ENCODE measurements around the gene PRKAG2.
"Not testable (repeated sequence)": the region's sequence is repeated elsewhere in the genome, so short reads cannot be mapped to it uniquely, and the experiment has no call there.

Gene PRKAG2

DNA sequence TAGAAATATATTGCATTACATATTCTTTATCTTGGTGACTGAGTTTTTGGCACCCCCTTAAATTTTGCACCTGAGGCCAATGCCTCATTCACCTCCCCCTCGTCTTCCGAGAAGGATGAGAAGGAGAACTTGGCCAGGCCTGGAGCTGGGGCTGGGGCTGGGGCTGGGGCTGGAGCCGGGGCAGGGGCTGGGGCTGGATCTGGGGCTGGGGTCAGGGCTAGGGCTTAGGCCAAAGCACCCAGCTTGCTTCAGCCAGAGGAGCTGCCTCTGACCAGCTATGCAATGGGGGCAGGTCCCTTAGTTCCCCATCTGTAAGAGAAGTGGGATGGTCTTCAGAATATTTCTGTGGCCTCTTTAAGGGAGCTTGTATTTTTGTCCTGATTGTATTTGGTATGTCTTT lies 3.8 kb upstream of the PRKAG2 start:
- H3K27me3 ChIP-seq (ENCODE audit: insufficient read depth, low read length): no peaks in the 10 kb centered on the region
- H3K9me2 ChIP-seq (ENCODE audit: low read depth, low read length): no peaks in the 10 kb centered on the region
- no peak overlapping the region for H2AFZ ChIP-seq (ENCODE audit: low read length)
- H3K9me3 ChIP-seq (ENCODE audit: low read length): no peaks in the 10 kb centered on the region
- H3K9ac ChIP-seq (ENCODE audit: low read length): no peak overlapping the region
- H3K4me2 ChIP-seq (ENCODE audit: low read length): no peak overlapping the region
- no peaks in the 10 kb centered on the region for H3K36me3 ChIP-seq (ENCODE audit: insufficient read depth, low read length)
- no peak overlapping the region for H3K27ac ChIP-seq (ENCODE audit: low read depth, low read length, poor library complexity, severe bottlenecking)
- no peaks in the 10 kb centered on the region for H3K79me2 ChIP-seq (ENCODE audit: insufficient read depth, low read length)
- H3K4me3 ChIP-seq (ENCODE audit: low read depth, low read length, poor library complexity, severe bottlenecking): no peak overlapping the region
- H4K20me1 ChIP-seq (ENCODE audit: insufficient read depth, low read length): no peaks in the 10 kb centered on the region
- TF ChIP-seq EZH2 (IDR thresholded peaks at IDR 0.05; ENCODE audit: borderline replicate concordance, low read length): no peak
- TF ChIP-seq, protein P1, sequence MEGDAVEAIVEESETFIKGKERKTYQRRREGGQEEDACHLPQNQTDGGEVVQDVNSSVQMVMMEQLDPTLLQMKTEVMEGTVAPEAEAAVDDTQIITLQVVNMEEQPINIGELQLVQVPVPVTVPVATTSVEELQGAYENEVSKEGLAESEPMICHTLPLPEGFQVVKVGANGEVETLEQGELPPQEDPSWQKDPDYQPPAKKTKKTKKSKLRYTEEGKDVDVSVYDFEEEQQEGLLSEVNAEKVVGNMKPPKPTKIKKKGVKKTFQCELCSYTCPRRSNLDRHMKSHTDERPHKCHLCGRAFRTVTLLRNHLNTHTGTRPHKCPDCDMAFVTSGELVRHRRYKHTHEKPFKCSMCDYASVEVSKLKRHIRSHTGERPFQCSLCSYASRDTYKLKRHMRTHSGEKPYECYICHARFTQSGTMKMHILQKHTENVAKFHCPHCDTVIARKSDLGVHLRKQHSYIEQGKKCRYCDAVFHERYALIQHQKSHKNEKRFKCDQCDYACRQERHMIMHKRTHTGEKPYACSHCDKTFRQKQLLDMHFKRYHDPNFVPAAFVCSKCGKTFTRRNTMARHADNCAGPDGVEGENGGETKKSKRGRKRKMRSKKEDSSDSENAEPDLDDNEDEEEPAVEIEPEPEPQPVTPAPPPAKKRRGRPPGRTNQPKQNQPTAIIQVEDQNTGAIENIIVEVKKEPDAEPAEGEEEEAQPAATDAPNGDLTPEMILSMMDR (IDR thresholded peaks at IDR 0.05; ENCODE audit: low read length): no peak
- H3F3A ChIP-seq (ENCODE audit: insufficient read depth, low read length): no peaks in the 10 kb centered on the region
- no peaks in the 10 kb centered on the region for H3K4me1 ChIP-seq (ENCODE audit: insufficient read depth, low read length, severe bottlenecking)

DNA sequence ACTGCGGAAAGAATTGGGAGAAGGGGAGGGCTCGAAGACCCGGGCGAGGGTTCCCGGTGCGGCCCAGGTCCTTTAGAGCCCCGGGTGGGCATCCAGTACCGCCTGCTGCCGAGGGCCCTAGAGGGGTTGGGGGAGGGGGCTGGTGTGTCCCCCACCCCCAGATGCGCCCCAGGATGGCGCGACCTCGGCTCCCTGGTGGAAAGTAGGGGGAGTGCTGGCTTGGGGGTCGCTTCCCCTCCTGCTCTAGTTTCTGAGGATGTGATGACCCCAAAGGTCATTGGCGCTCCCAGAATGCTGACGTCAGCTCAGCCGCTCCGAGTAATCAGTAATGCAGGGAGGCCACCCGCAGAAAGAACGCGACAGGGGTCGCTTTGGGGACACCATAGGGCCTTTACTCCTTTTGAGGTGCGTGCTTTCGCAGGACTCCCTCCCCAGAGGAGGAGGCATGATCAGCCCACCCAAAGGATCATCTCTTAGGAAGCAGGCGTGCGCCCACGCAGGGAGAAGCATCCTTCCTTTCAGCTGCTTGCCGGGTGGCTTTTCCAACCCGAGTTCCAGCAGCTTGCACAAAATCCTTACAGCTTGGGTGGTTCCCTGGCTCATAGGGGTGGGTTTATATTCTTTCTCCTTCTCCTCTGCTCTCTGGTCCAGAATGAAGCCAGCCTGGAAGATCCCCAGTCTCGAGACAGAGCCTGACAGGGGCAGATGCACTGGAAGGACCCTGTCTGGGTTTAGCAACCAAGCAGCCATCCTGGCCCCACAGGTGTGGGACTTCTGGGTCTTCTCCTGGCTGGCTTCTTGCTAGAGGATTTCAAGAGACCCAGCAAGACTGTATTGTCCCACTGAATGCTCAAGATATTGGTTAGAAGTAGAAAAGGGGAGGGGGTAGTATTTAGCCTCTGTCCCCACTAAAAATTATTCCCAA lies 1.3 kb upstream of the PRKAG2 start:
- H3K4me3 ChIP-seq (ENCODE audit: low read depth, low read length, poor library complexity, severe bottlenecking): no peak overlapping the region
- H3K9ac ChIP-seq (ENCODE audit: low read length): no peak overlapping the region
- TF ChIP-seq, protein P1 (IDR thresholded peaks at IDR 0.05; ENCODE audit: low read length): no peak
- H3K79me2 ChIP-seq (ENCODE audit: insufficient read depth, low read length): no peaks in the 10 kb centered on the region
- H3F3A ChIP-seq (ENCODE audit: insufficient read depth, low read length): no peaks in the 10 kb centered on the region
- H4K20me1 ChIP-seq (ENCODE audit: insufficient read depth, low read length): no peaks in the 10 kb centered on the region
- H3K27me3 ChIP-seq (ENCODE audit: insufficient read depth, low read length): no peaks in the 10 kb centered on the region
- no peaks in the 10 kb centered on the region for H3K9me3 ChIP-seq (ENCODE audit: low read length)
- H3K4me2 ChIP-seq (ENCODE audit: low read length): no peak overlapping the region
- H3K27ac ChIP-seq (ENCODE audit: low read depth, low read length, poor library complexity, severe bottlenecking): no peak overlapping the region
- no peaks in the 10 kb centered on the region for H3K4me1 ChIP-seq (ENCODE audit: insufficient read depth, low read length, severe bottlenecking)
- H2AFZ ChIP-seq (ENCODE audit: low read length): no peak overlapping the region
- no peaks in the 10 kb centered on the region for H3K9me2 ChIP-seq (ENCODE audit: low read depth, low read length)
- H3K36me3 ChIP-seq (ENCODE audit: insufficient read depth, low read length): no peaks in the 10 kb centered on the region

GRCh38 chr7:151875942-151876898 lies 695 bp downstream of the PRKAG2 start:
- Histone ChIP-seq H3K4me2 (ENCODE audit: low read length) (no peak overlapping the region), H3K79me2 (ENCODE audit: insufficient read depth, low read length) (no peaks in the 10 kb centered on the region), H3K9me2 (ENCODE audit: low read depth, low read length) (no peaks in the 10 kb centered on the region), H4K20me1 (ENCODE audit: insufficient read depth, low read length) (no peaks in the 10 kb centered on the region), H3F3A (ENCODE audit: insufficient read depth, low read length) (no peaks in the 10 kb centered on the region), H3K9ac (ENCODE audit: low read length) (no peak overlapping the region), H3K4me1 (ENCODE audit: insufficient read depth, low read length, severe bottlenecking) (no peaks in the 10 kb centered on the region), H3K27ac (ENCODE audit: low read depth, low read length, poor library complexity, severe bottlenecking) (no peak overlapping the region), H3K36me3 (ENCODE audit: insufficient read depth, low read length) (no peaks in the 10 kb centered on the region), H3K27me3 (ENCODE audit: insufficient read depth, low read length) (no peaks in the 10 kb centered on the region), H2AFZ (ENCODE audit: low read length) (no peak overlapping the region), H3K4me3 (ENCODE audit: low read depth, low read length, poor library complexity, severe bottlenecking) (no peak overlapping the region), H3K9me3 (ENCODE audit: low read length) (no peaks in the 10 kb centered on the region)
- no peak for TF ChIP-seq EZH2 (IDR thresholded peaks at IDR 0.05; ENCODE audit: borderline replicate concordance, low read length)
- TF ChIP-seq, protein P1 (IDR thresholded peaks at IDR 0.05; ENCODE audit: low read length): no peak

DNA sequence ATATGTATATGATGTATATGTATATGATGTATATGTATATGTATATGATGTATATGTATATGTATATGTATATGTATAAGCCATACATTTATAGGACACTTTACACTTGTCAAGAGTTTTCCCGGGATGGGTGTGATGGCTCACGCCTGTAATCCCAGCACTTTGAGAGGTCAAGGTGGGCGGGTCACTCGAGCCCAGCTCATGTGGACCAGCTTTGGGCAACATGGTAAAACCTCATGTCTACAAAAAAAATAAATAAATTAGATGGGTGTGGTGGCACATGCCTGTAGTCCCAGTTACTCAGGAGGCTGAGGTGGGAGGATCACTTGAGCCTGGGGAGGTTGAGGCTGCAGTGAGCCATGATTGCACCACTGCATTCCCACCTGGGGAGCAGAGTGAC lies 2.4 kb downstream of the PRKAG2 start:
- H3K27ac ChIP-seq (ENCODE audit: low read depth, low read length, poor library complexity, severe bottlenecking); H3K4me2 ChIP-seq (ENCODE audit: low read length); H3K9me2 ChIP-seq (ENCODE audit: low read depth, low read length); H3K4me3 ChIP-seq (ENCODE audit: low read depth, low read length, poor library complexity, severe bottlenecking); H3F3A ChIP-seq (ENCODE audit: insufficient read depth, low read length); H3K9me3 ChIP-seq (ENCODE audit: low read length); H2AFZ ChIP-seq (ENCODE audit: low read length); H3K27me3 ChIP-seq (ENCODE audit: insufficient read depth, low read length); H3K9ac ChIP-seq (ENCODE audit: low read length); H3K79me2 ChIP-seq (ENCODE audit: insufficient read depth, low read length); H4K20me1 ChIP-seq (ENCODE audit: insufficient read depth, low read length); H3K4me1 ChIP-seq (ENCODE audit: insufficient read depth, low read length, severe bottlenecking); H3K36me3 ChIP-seq (ENCODE audit: insufficient read depth, low read length): not testable (repeated sequence)

All from OCI-LY1 (cell line).